ENCODE measurements around the gene TRIM65. TPM values are rescaled to one million over a fixed set of nuclear protein-coding genes. Genes with fewer than 3 reads are reported as not detected.

Gene TRIM65
- total RNA-seq, 1 donor from 2014 or later: 21.9 TPM

GRCh38 chr17:75940727-75941441 is 44.1 kb upstream of the TRIM65 start, which contains the start of gene FBF1:
TSS of gene FBF1 (minus strand) at chr17:75941042. CDS start at chr17:75938149, 2,893 bp downstream.
- Mint-ChIP-seq H3K27ac (peak within 1 kb of the TSS; percentile 88), H3K4me1 (peaks cover 9% of the 10 kb centered on the region), H3K36me3 (peaks cover 6% of the 10 kb centered on the region), H3K27me3 (ENCODE audit: low read depth) (no peaks in the 10 kb centered on the region), H3K9me3 (no peaks in the 10 kb centered on the region), H3K4me3 (peak within 1 kb of the TSS; percentile 91)
- no peak for TF ChIP-seq CTCF (IDR thresholded peaks at IDR 0.05; ENCODE audit: unreplicated experiment)
- peak; percentile 85 to 90 for DNase-seq (ENCODE audit: low spot score in 2 of 2, unreplicated experiment in 2 of 2)

- no peak for DNase-seq (ENCODE audit: low spot score in 2 of 2, unreplicated experiment in 2 of 2)
- no peak overlapping the region for H3K4me3 Mint-ChIP-seq
- no peak for TF ChIP-seq CTCF (IDR thresholded peaks at IDR 0.05; ENCODE audit: unreplicated experiment)
Measured at GRCh38 chr17:75937652-75938051, 40.9 kb upstream of the TRIM65 start.

GRCh38 chr17:75933808-75934207 is 37.1 kb upstream of the TRIM65 start:
- no peak for TF ChIP-seq CTCF (IDR thresholded peaks at IDR 0.05; ENCODE audit: unreplicated experiment)
- no peak for DNase-seq (ENCODE audit: low spot score in 2 of 2, unreplicated experiment in 2 of 2)
- Mint-ChIP-seq H3K4me3 (no peak overlapping the region), H3K9me3 (no peaks in the 10 kb centered on the region), H3K27ac (no peak overlapping the region), H3K36me3 (no peaks in the 10 kb centered on the region), H3K27me3 (ENCODE audit: low read depth) (no peaks in the 10 kb centered on the region), H3K4me1 (no peaks in the 10 kb centered on the region)

More at GRCh38 chr17:75937652-75938051, 40.9 kb upstream of the TRIM65 start:
- no peaks in the 10 kb centered on the region for H3K36me3 Mint-ChIP-seq
- no peaks in the 10 kb centered on the region for H3K9me3 Mint-ChIP-seq
- H3K27me3 Mint-ChIP-seq (ENCODE audit: low read depth): no peaks in the 10 kb centered on the region
- no peak overlapping the region for H3K27ac Mint-ChIP-seq
- H3K4me1 Mint-ChIP-seq: peaks cover 9% of the 10 kb centered on the region

- Mint-ChIP-seq H3K27ac (no peak overlapping the region), H3K36me3 (peaks cover 2% of the 10 kb centered on the region), H3K4me3 (no peak overlapping the region), H3K27me3 (ENCODE audit: low read depth) (no peaks in the 10 kb centered on the region), H3K9me3 (no peaks in the 10 kb centered on the region), H3K4me1 (no peaks in the 10 kb centered on the region)
- DNase-seq (ENCODE audit: low spot score in 2 of 2, unreplicated experiment in 2 of 2): no peak
- TF ChIP-seq CTCF (IDR thresholded peaks at IDR 0.05; ENCODE audit: unreplicated experiment): no peak
Measured at GRCh38 chr17:75932852-75933251, 36.1 kb upstream of the TRIM65 start.

- Mint-ChIP-seq H3K36me3 (peaks cover 7% of the 10 kb centered on the region), H3K27ac (no peak overlapping the region)
- no peak for DNase-seq (ENCODE audit: low spot score in 2 of 2, unreplicated experiment in 2 of 2)
Measured at GRCh38 chr17:75931062-75931461, 34.3 kb upstream of the TRIM65 start.

More at GRCh38 chr17:75931062-75931461, 34.3 kb upstream of the TRIM65 start:
- no peak for TF ChIP-seq CTCF (IDR thresholded peaks at IDR 0.05; ENCODE audit: unreplicated experiment)
- Mint-ChIP-seq H3K27me3 (ENCODE audit: low read depth) (no peaks in the 10 kb centered on the region), H3K4me1 (no peaks in the 10 kb centered on the region), H3K9me3 (no peaks in the 10 kb centered on the region), H3K4me3 (no peak overlapping the region)
